Neural crest cell (in vitro differentiated cells): ENCODE measurements around the gene OPN1MW3. TPM values are rescaled to one million over a fixed set of nuclear protein-coding genes. Genes with fewer than 3 reads are reported as not detected.
"Not testable (repeated sequence)": the region's sequence is repeated elsewhere in the genome, so short reads cannot be mapped to it uniquely, and the experiment has no call there.

ENCODE experiments used
- DNase-seq: peaks from one replicate; pipeline ENCODE4 v3.0.0; 2021; ENCODE audit warnings: low read depth, mixed read lengths, low spot score
- H3K27ac Mint-ChIP-seq: one replicate; pipeline ENCODE4 v1.8.0; 2021; ENCODE audit warnings: mild to moderate bottlenecking, mixed read lengths; ENCODE audit not compliant: unreplicated experiment
- H3K27me3 Mint-ChIP-seq: 2 replicates; pipeline ENCODE4 v1.8.0; 2021; ENCODE audit warnings: low read depth, mild to moderate bottlenecking, mixed read lengths
- H3K36me3 Mint-ChIP-seq: 2 replicates; pipeline ENCODE4 v1.8.0; 2021; ENCODE audit warnings: low read depth, mild to moderate bottlenecking, mixed read lengths
- H3K4me1 Mint-ChIP-seq: 2 replicates; pipeline ENCODE4 v1.8.0; 2021; ENCODE audit warnings: mixed read lengths
- H3K4me3 Mint-ChIP-seq: one replicate; pipeline ENCODE4 v1.8.0; 2021; ENCODE audit warnings: mild to moderate bottlenecking, mixed read lengths
- H3K9me3 Mint-ChIP-seq: 2 replicates; pipeline ENCODE4 v1.8.0; 2021; ENCODE audit warnings: mixed read lengths
- CTCF ChIP-seq: fragments of 200-600 bp; sonication (generic); conservative IDR thresholded peaks from 2 replicates; pipeline ENCODE4 v1.5.0; 2021; ENCODE audit warnings: antibody characterized with exemption, mild to moderate bottlenecking
- total RNA-seq: library from RNA; stranded (reverse); gene quantifications from 2 replicates; pipeline ENCODE4 v1.2.1, GENCODE V29; 2021

OPN1MW3 gene
- total RNA-seq, 1 donor from 2014 or later: not detected

GRCh38 chrX:154296731-154297130 lies 39.3 kb downstream of the OPN1MW3 start:
- Mint-ChIP-seq H3K9me3 (peaks cover 8% of the 10 kb centered on the region), H3K4me3 (no peak overlapping the region), H3K4me1 (no peaks in the 10 kb centered on the region), H3K27ac (no peak overlapping the region), H3K36me3 (peaks cover 7% of the 10 kb centered on the region), H3K27me3 (no peaks in the 10 kb centered on the region)
- no peak for DNase-seq
- TF ChIP-seq CTCF: no peak

GRCh38 chrX:154298312-154298711 lies 40.9 kb downstream of the OPN1MW3 start:
- Mint-ChIP-seq H3K4me1 (no peaks in the 10 kb centered on the region), H3K4me3 (no peak overlapping the region), H3K9me3 (peaks cover 8% of the 10 kb centered on the region), H3K36me3 (peaks cover 7% of the 10 kb centered on the region), H3K27ac (no peak overlapping the region), H3K27me3 (no peaks in the 10 kb centered on the region)
- TF ChIP-seq CTCF: no peak
- no peak for DNase-seq

GRCh38 chrX:154300816-154301215 lies 43.4 kb downstream of the OPN1MW3 start:
- Mint-ChIP-seq H3K9me3 (peaks cover 8% of the 10 kb centered on the region), H3K27ac (no peak overlapping the region), H3K27me3 (no peaks in the 10 kb centered on the region), H3K4me1 (peaks cover 21% of the 10 kb centered on the region), H3K4me3 (no peak overlapping the region), H3K36me3 (peaks cover 7% of the 10 kb centered on the region)
- DNase-seq: no peak
- TF ChIP-seq CTCF: no peak

- not testable (repeated sequence) for DNase-seq, H3K27ac Mint-ChIP-seq, H3K27me3 Mint-ChIP-seq, H3K9me3 Mint-ChIP-seq, H3K36me3 Mint-ChIP-seq, H3K4me3 Mint-ChIP-seq
- H3K4me1 Mint-ChIP-seq: peaks cover 28% of the 10 kb centered on the region
Observed at GRCh38 chrX:154302998-154303397, 45.6 kb downstream of the OPN1MW3 start.

- Mint-ChIP-seq H3K27me3 (no peaks in the 10 kb centered on the region), H3K4me1 (peaks cover 33% of the 10 kb centered on the region), H3K27ac (no peak overlapping the region), H3K4me3 (no peak overlapping the region), H3K36me3 (peaks cover 4% of the 10 kb centered on the region), H3K9me3 (peaks cover 6% of the 10 kb centered on the region)
- TF ChIP-seq CTCF: no peak
- no peak for DNase-seq
Observed at GRCh38 chrX:154303476-154303875, 46.1 kb downstream of the OPN1MW3 start.

- H3K27ac Mint-ChIP-seq: peak overlapping the region; percentile 84
- peaks cover 2% of the 10 kb centered on the region for H3K36me3 Mint-ChIP-seq
- H3K9me3 Mint-ChIP-seq: peaks cover 2% of the 10 kb centered on the region
- TF ChIP-seq CTCF: no peak
- DNase-seq: no peak
- no peaks in the 10 kb centered on the region for H3K27me3 Mint-ChIP-seq
- peaks cover 34% of the 10 kb centered on the region for H3K4me1 Mint-ChIP-seq
- H3K4me3 Mint-ChIP-seq: no peak overlapping the region
Observed at GRCh38 chrX:154304846-154305245, 47.5 kb downstream of the OPN1MW3 start.
